Stimulated activated CD8-positive, alpha-beta memory T cell treated with anti-CD3 and anti-CD28 coated beads, Interleukin-4, amount 100 ng/mL, for 4 hours (primary cell): ENCODE data around the gene NEURL2.

ENCODE experiments used
- DNase-seq, 2 donors: peaks; one replicate each; pipeline ENCODE4 v3.0.0-alpha.2; 2020; ENCODE audit warnings: low read depth in 2 of 2, low spot score in 1 of 2

Gene NEURL2

DNA sequence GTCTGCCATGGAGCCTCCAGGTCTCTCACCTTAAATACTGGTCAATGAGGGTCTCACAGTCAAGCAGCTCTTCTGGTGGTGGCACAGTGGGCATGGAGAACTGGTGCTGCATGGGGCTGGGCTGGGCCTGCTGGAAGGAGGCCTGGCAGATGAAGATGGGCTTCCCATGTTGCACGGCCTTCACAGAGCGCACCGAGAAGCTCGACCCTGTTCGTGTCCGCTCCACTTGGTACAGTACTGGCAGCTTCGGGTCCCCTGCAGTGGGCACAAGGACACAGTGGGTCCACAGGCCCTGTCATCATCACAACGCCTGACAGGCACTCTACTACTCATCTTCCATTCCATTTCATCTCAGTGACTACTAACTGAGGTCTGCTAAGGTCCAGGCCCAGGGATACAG, 42.6 kb downstream of the NEURL2 start:
- no peak for DNase-seq

DNA sequence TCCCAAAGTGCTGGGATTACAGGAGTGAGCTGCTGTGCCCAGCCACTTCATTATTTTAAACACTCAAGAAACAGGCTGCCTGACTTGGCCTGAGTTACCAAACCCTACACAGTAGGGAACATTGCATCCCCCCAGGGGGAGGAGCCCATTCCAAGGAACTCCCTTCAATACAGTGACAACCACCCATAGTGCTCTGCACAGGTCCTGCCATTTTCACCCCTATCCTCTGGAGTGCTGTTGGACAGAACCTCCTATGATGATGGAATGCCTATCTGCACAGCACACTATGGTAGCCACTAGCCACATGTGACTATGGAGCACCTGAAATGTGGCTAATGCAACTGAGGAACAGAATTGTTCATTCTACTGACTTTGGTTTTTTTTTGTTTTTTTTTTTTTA, 45.6 kb downstream of the NEURL2 start:
- no peak for DNase-seq

DNA sequence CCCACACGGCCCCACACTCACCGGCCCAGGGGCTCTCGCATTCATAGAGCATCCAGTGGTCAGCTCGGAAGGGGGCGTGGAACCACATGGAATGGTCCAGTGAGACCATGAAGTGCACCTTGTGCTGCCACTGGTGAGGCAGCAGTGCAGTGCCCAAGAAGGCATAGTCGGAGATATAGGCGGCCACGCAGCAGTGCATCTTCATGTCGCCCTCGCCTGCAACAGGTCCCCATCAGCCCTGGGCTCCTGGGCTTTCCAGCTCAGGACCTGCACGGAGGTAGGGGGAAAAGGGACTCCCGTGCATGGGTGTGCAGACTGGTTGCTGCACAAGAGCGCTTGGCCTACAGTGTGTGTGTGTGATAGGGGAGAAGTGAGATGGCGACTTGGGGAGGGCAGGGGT, 47.5 kb downstream of the NEURL2 start:
- no peak for DNase-seq

DNA sequence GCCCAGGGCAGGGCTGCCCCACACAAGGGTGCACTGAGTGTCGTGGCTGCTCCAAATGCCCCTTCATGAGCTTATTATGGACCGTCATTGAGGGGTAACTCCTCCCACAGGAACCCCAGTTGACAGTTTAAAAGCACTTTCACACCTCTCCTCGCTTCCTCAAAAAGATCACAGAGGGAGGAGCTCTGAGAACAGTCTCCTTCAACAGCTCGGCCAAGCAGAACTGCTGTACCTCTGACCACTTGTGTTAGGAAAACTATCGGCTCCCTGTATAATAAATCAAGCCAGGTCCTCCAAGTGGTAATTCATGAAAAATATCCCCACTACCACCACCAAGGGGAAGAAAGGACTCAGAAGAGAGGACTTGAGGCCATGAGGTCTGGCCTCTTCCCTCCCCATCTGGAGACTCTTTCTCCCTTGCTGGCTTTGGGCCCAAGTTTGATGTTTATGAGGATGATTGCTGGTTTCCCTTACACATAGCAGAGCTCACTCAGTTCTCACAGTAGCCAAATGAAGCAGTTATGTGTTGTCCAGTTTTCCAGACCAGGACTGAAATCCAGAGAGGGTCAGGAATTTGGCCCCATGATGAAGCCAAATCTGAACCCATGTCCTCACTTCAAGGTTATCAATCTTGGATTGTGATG, 48.7 kb downstream of the NEURL2 start:
- DNase-seq = no peak

DNA sequence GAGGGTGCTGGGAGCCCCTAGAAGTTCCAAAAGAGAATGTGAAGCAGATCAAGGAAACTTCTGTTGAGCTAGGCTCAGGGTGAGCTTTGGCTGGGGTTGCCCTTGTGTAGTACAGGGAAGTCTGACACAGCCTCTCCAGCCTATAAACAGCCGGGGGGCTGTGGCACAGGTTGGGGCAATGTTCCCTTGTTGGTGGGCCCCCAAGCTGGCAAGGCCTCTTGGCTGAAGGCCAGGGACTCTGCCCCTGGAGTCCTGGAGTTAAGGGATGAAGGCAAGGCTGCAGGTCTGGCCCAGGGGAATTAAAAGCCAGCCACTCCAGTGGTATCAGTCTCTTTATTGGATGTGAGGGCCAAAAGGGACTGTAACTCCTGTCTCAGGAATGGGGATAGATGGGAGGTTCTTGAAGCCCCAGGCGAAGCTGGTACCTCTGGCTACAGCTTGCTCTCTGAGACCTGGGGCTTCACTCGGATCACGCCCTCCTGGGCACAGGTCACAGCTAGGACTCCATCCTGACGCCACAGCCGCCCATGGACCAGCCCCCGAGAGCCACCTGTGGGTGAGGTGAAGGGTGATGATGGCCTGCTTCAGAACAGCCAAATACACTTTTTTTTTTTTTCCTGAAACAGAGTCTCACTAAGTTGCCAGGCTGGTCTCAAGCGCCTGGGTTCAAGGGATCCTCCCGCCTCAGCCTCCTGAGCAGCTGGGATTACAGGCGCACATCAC, 49.4 kb downstream of the NEURL2 start:
- DNase-seq = no peak

DNA sequence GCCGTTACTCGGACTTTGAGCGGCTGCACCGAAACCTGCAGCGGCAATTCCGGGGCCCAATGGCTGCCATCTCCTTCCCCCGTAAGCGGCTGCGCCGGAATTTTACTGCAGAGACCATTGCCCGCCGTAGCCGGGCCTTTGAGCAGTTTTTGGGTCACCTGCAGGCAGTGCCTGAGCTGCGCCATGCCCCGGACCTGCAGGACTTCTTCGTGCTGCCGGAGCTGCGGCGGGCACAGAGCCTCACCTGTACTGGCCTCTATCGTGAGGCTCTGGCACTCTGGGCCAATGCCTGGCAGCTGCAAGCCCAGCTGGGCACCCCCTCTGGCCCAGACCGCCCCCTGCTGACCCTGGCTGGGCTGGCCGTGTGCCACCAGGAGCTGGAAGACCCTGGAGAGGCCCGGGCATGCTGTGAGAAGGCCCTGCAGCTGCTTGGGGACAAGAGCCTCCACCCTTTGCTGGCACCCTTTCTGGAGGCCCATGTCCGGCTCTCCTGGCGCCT, 50.3 kb downstream of the NEURL2 start:
- DNase-seq = no peak
